H9 (cell line): ENCODE measurements around the gene C1orf159. TPM values are rescaled to one million over a fixed set of nuclear protein-coding genes. Genes with fewer than 3 reads are reported as not detected.
A peak's percentile ranks its signal among the peaks of the same experiment; 100 is the strongest.

ENCODE experiments used
- DNase-seq: peaks from one replicate; pipeline ENCODE4 v3.0.0-alpha.2; 2017
- H2AFZ ChIP-seq: one replicate; pipeline ENCODE4 v1.6.1; 2013; ENCODE audit warnings: mild to moderate bottlenecking, low read length, control low read depth, moderate library complexity
- H2AK5ac ChIP-seq: 2 replicates; pipeline ENCODE4 v1.6.1; 2013; ENCODE audit warnings: low read length, control low read depth, mixed read lengths; ENCODE audit not compliant: insufficient read length
- H2BK120ac ChIP-seq: one replicate; pipeline ENCODE4 v1.6.1; 2013; ENCODE audit warnings: low read depth, mild to moderate bottlenecking, low read length, control low read depth, inconsistent platforms; ENCODE audit not compliant: poor library complexity, severe bottlenecking
- H2BK12ac ChIP-seq: 2 replicates; pipeline ENCODE4 v1.6.1; 2013; ENCODE audit warnings: low read length, control low read depth, mixed read lengths, low read depth; ENCODE audit not compliant: insufficient read length
- H2BK15ac ChIP-seq: 2 replicates; pipeline ENCODE4 v1.6.1; 2013; ENCODE audit warnings: low read depth, low read length, control low read depth
- H2BK20ac ChIP-seq: one replicate; pipeline ENCODE4 v1.6.1; 2013; ENCODE audit warnings: low read depth, mild to moderate bottlenecking, low read length, control low read depth, inconsistent platforms; ENCODE audit not compliant: poor library complexity, severe bottlenecking
- H2BK5ac ChIP-seq: 2 replicates; pipeline ENCODE4 v1.6.1; 2013; ENCODE audit warnings: low read length, control low read depth, mixed read lengths; ENCODE audit not compliant: insufficient read length
- H3K14ac ChIP-seq: 2 replicates; pipeline ENCODE4 v1.6.1; 2013; ENCODE audit warnings: low read length, control low read depth; ENCODE audit not compliant: insufficient read depth
- H3K18ac ChIP-seq: 2 replicates; pipeline ENCODE4 v1.6.1; 2013; ENCODE audit warnings: low read depth, mild to moderate bottlenecking, mixed read lengths, low read length, control low read depth; ENCODE audit not compliant: insufficient read length
- H3K23ac ChIP-seq: 2 replicates; pipeline ENCODE4 v1.6.1; 2013; ENCODE audit warnings: low read length, control low read depth, mixed read lengths, low read depth; ENCODE audit not compliant: insufficient read length
- H3K23me2 ChIP-seq: 2 replicates; pipeline ENCODE4 v1.6.1; 2013; ENCODE audit warnings: low read depth, mild to moderate bottlenecking, mixed read lengths, low read length, control low read depth; ENCODE audit not compliant: insufficient read length, poor library complexity, severe bottlenecking
- H3K27ac ChIP-seq: 2 replicates; pipeline ENCODE4 v1.5.1; 2013; ENCODE audit warnings: low read length, control low read depth, mixed read lengths, low read depth; ENCODE audit not compliant: insufficient read length
- H3K27me3 ChIP-seq: 2 replicates; pipeline ENCODE4 v1.6.1; 2013; ENCODE audit warnings: low read length, control low read depth, inconsistent platforms; ENCODE audit not compliant: insufficient read depth
- H3K4ac ChIP-seq: 2 replicates; pipeline ENCODE4 v1.6.1; 2013; ENCODE audit warnings: low read depth, mild to moderate bottlenecking, control low read depth, inconsistent platforms, low read length, moderate library complexity
- H3K4me1 ChIP-seq: 2 replicates; pipeline ENCODE4 v1.6.1; 2013; ENCODE audit warnings: low read length, control low read depth, inconsistent platforms; ENCODE audit not compliant: insufficient read depth
- H3K4me2 ChIP-seq: 2 replicates; pipeline ENCODE4 v1.6.1; 2013; ENCODE audit warnings: low read length, control low read depth, mixed read lengths; ENCODE audit not compliant: insufficient read length, insufficient read depth
- H3K56ac ChIP-seq: 2 replicates; pipeline ENCODE4 v1.6.1; 2013; ENCODE audit warnings: low read depth, mild to moderate bottlenecking, mixed read lengths, low read length, control low read depth; ENCODE audit not compliant: insufficient read length
- H3K79me1 ChIP-seq: 2 replicates; pipeline ENCODE4 v1.6.1; 2013; ENCODE audit warnings: low read depth, mild to moderate bottlenecking, moderate library complexity, low read length, control low read depth, inconsistent platforms; ENCODE audit not compliant: insufficient read depth, poor library complexity, severe bottlenecking
- H3K79me2 ChIP-seq: 2 replicates; pipeline ENCODE4 v1.6.1; 2013; ENCODE audit warnings: low read length, control low read depth, inconsistent platforms; ENCODE audit not compliant: insufficient read depth
- H3K9ac ChIP-seq: 2 replicates; pipeline ENCODE4 v1.6.1; 2013; ENCODE audit warnings: low read length, control low read depth, mixed read lengths; ENCODE audit not compliant: insufficient read length; ENCODE audit errors: extremely low read depth
- H3K9me3 ChIP-seq: one replicate; pipeline ENCODE4 v1.6.1; 2013; ENCODE audit warnings: low read depth, low read length, inconsistent platforms; ENCODE audit not compliant: control insufficient read depth
- H3T11ph ChIP-seq: one replicate; pipeline ENCODE4 v1.6.1; 2013; ENCODE audit warnings: mild to moderate bottlenecking, low read length, control low read depth, inconsistent platforms
- H4K20me1 ChIP-seq: one replicate; pipeline ENCODE4 v1.6.1; 2013; ENCODE audit not compliant: control insufficient read depth, insufficient read length, insufficient read depth
- H4K5ac ChIP-seq: 2 replicates; pipeline ENCODE4 v1.6.1; 2013; ENCODE audit warnings: low read depth, mild to moderate bottlenecking, mixed read lengths, low read length, control low read depth; ENCODE audit not compliant: insufficient read length
- H4K8ac ChIP-seq: replicated peaks from 2 replicates; pipeline ENCODE4 v1.6.1; 2013; ENCODE audit warnings: low read length, control low read depth, mixed read lengths, low read depth; ENCODE audit not compliant: insufficient read length
- H4K91ac ChIP-seq: 2 replicates; pipeline ENCODE4 v1.6.1; 2013; ENCODE audit warnings: low read depth, mild to moderate bottlenecking, moderate library complexity, mixed read lengths, low read length, control low read depth; ENCODE audit not compliant: insufficient read length
- H3K27ac Mint-ChIP-seq, 3 experiments: 2 replicates in 2 of 3; 3 replicates in 1 of 3; pipeline ENCODE4 v1.8.0; 2020 to 2021; ENCODE audit warnings: mixed read lengths in 3 of 3, mild to moderate bottlenecking in 1 of 3, moderate library complexity in 1 of 3
- H3K27me3 Mint-ChIP-seq: 2 replicates; pipeline ENCODE4 v1.8.0; 2021; ENCODE audit warnings: low read depth, mild to moderate bottlenecking, moderate library complexity, mixed read lengths
- H3K36me3 Mint-ChIP-seq, 3 experiments: 2 replicates in 2 of 3; 3 replicates in 1 of 3; pipeline ENCODE4 v1.8.0; 2020 to 2021; ENCODE audit warnings: low read depth in 3 of 3, mixed read lengths in 3 of 3; ENCODE audit not compliant: insufficient read depth in 1 of 3
- H3K4me1 Mint-ChIP-seq, 2 experiments: 2 replicates each; pipeline ENCODE4 v1.8.0; 2020; ENCODE audit warnings: mixed read lengths in 2 of 2
- H3K4me3 Mint-ChIP-seq, 2 experiments: 2 replicates in 1 of 2; 3 replicates in 1 of 2; pipeline ENCODE4 v1.8.0; 2020 to 2021; ENCODE audit warnings: mild to moderate bottlenecking in 2 of 2, mixed read lengths in 2 of 2, moderate library complexity in 1 of 2
- H3K9me3 Mint-ChIP-seq, 2 experiments: 2 replicates in 1 of 2; 3 replicates in 1 of 2; pipeline ENCODE4 v1.8.0; 2020; ENCODE audit warnings: mild to moderate bottlenecking in 2 of 2, mixed read lengths in 2 of 2, moderate library complexity in 1 of 2
- CTCF ChIP-seq: fragments of 200-600 bp; sonication (generic); conservative IDR thresholded peaks from 3 replicates; pipeline ENCODE4 v1.8.0; 2021; ENCODE audit warnings: antibody characterized with exemption, mild to moderate bottlenecking
- WGBS: extraction: QIAGEN DNeasy Blood & Tissue Kit; methylation state at CpG from one replicate; pipeline ENCODE4 v1.1.7; 2013; ENCODE audit warnings: missing lambda C conversion rate, low lambda C conversion rate, mixed read lengths; ENCODE audit not compliant: insufficient read length; ENCODE audit errors: extremely low coverage; 5-methylcytosine and 5-hydroxymethylcytosine counted together
- total RNA-seq: library from RNA; stranded (reverse); gene quantifications from 2 replicates; pipeline ENCODE4 v1.2.1, GENCODE V29; 2021

C1orf159 gene
- total RNA-seq, 1 experiment from 2014 or later, result 12.3 TPM

- Mint-ChIP-seq H3K4me1 (no peaks in the 10 kb centered on the region; a peak in 1 of 4 replicates), H3K9me3 (no peaks in the 10 kb centered on the region), H3K27me3 (peaks cover 3% of the 10 kb centered on the region), H3K27ac (peak overlapping the region in 1 of 3 experiments; percentile 85; a peak in 1 of 7 replicates), H3K36me3 (peaks cover 13 to 51% (median 46%) of the 10 kb centered on the region in 3 experiments), H3K4me3 (no peak overlapping the region)
- H3K4me1 ChIP-seq, result no peaks in the 10 kb centered on the region
- no peak overlapping the region for H3K18ac ChIP-seq
- no peak overlapping the region for H3K9ac ChIP-seq
- DNase-seq, result peak; percentile 62
- no peak overlapping the region for H4K5ac ChIP-seq
- no peaks in the 10 kb centered on the region; the same call in 1 of the 2 replicates for H3K79me2 ChIP-seq
- H2BK15ac ChIP-seq, result no peak overlapping the region
- no peak overlapping the region for H2AK5ac ChIP-seq
- no peak overlapping the region for H2BK12ac ChIP-seq
- no peaks in the 10 kb centered on the region for H3K9me3 ChIP-seq
- H3K14ac ChIP-seq, result no peak overlapping the region
- H3K27ac ChIP-seq, result no peak overlapping the region
- H4K91ac ChIP-seq, result no peak overlapping the region
- TF ChIP-seq CTCF, result 0 out of 3 replicates have a peak, but pooled peaks have one; percentile 22
- H2BK20ac ChIP-seq, result no peak overlapping the region
- no peaks in the 10 kb centered on the region for H3K23me2 ChIP-seq
- H3K79me1 ChIP-seq, result no peaks in the 10 kb centered on the region
- H3K27me3 ChIP-seq, result no peaks in the 10 kb centered on the region; the same call in 1 of the 2 replicates
- H3T11ph ChIP-seq, result no peak overlapping the region
- H3K56ac ChIP-seq, result no peak overlapping the region
- H4K20me1 ChIP-seq, result no peaks in the 10 kb centered on the region
- no peak overlapping the region for H3K4me2 ChIP-seq
- H3K23ac ChIP-seq, result no peak overlapping the region
- H3K4ac ChIP-seq, result no peak overlapping the region
- H2AFZ ChIP-seq, result no peak overlapping the region
- no peak overlapping the region for H4K8ac ChIP-seq
- no peak overlapping the region for H2BK120ac ChIP-seq
- no peak overlapping the region for H2BK5ac ChIP-seq
- no CpG with 5 or more reads among the region's 46 CpGs for WGBS
Observed at GRCh38 chr1:1051127-1051810, 64.6 kb downstream of the C1orf159 start.
